Measurements from ENCODE around the gene ZIC1. TPM values are rescaled to one million over a fixed set of nuclear protein-coding genes. Genes with fewer than 3 reads are reported as not detected.

ZIC1 gene
- total and polyA plus RNA-seq, 2 of the 13 experiments (the other 11 are each of a cell fraction or from before 2014, with no cell fraction given): not detected

DNA sequence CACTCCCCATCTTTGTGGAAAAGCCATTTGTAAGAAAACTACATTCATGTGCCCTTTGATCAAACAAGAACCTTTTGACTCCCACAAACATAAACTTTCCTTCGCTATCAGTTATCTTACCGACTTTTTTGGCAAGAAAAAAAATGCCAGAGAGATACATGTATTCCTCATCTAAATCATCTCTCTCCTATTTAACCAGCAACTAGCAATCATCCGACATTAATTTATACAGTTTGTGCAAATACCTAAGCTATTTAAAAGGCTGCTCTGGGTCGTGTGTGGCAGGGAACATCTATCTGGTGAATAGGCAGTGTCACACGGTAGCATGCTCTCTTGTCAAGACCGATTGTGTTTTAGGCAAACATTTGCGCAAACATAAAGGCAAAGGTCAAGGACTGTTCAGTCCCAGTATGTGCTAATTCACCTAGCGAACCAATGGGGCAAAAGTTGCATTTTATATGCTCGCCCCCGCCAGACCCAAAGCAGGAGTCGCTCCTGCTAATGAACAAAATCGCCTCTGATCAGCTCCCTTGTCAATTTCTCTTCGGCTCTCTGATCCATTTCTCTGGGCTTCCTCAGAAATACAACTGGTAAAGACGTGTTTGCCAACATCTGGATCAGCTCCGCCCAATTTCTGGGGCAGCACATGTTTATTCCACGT is 40.5 kb upstream of the ZIC1 start (continued):
- peak; percentile 88 for TF ChIP-seq ZNF646 (CRISPR knock-in tag; IDR thresholded peaks at IDR 0.05)
- TF ChIP-seq ZNF672 (CRISPR knock-in tag; IDR thresholded peaks at IDR 0.05): no peak
- no peak for TF ChIP-seq ZFP36L2 (CRISPR knock-in tag; IDR thresholded peaks at IDR 0.05)
- TF ChIP-seq ZNF788 (CRISPR knock-in tag; IDR thresholded peaks at IDR 0.05; ENCODE audit: borderline replicate concordance): peak; percentile 32; the same call in 1 of the 2 replicates
- TF ChIP-seq ZNF225 (CRISPR knock-in tag; IDR thresholded peaks at IDR 0.05): no peak
- no peak for TF ChIP-seq SP140L (CRISPR knock-in tag; IDR thresholded peaks at IDR 0.05; ENCODE audit: borderline replicate concordance)
- peak; percentile 62; the same call in 1 of the 2 replicates for TF ChIP-seq IRF2 (CRISPR knock-in tag; IDR thresholded peaks at IDR 0.05)
- no peak for TF ChIP-seq MTF2 (CRISPR knock-in tag; IDR thresholded peaks at IDR 0.05; ENCODE audit: borderline replicate concordance)
- TF ChIP-seq ASH2L (IDR thresholded peaks at IDR 0.05; ENCODE audit: insufficient read length, low read depth, low read length): peak; percentile 31
- TF ChIP-seq, protein P1, sequence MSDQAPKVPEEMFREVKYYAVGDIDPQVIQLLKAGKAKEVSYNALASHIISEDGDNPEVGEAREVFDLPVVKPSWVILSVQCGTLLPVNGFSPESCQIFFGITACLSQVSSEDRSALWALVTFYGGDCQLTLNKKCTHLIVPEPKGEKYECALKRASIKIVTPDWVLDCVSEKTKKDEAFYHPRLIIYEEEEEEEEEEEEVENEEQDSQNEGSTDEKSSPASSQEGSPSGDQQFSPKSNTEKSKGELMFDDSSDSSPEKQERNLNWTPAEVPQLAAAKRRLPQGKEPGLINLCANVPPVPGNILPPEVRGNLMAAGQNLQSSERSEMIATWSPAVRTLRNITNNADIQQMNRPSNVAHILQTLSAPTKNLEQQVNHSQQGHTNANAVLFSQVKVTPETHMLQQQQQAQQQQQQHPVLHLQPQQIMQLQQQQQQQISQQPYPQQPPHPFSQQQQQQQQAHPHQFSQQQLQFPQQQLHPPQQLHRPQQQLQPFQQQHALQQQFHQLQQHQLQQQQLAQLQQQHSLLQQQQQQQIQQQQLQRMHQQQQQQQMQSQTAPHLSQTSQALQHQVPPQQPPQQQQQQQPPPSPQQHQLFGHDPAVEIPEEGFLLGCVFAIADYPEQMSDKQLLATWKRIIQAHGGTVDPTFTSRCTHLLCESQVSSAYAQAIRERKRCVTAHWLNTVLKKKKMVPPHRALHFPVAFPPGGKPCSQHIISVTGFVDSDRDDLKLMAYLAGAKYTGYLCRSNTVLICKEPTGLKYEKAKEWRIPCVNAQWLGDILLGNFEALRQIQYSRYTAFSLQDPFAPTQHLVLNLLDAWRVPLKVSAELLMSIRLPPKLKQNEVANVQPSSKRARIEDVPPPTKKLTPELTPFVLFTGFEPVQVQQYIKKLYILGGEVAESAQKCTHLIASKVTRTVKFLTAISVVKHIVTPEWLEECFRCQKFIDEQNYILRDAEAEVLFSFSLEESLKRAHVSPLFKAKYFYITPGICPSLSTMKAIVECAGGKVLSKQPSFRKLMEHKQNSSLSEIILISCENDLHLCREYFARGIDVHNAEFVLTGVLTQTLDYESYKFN (CRISPR knock-in tag; conservative IDR thresholded peaks at IDR 0.05): peak; percentile 54; the same call in 1 of the 2 replicates
- TF ChIP-seq ZNF75D (CRISPR knock-in tag; IDR thresholded peaks at IDR 0.05; ENCODE audit: borderline replicate concordance): no peak
- TF ChIP-seq ZNF235 (CRISPR knock-in tag; IDR thresholded peaks at IDR 0.05; ENCODE audit: borderline replicate concordance): no peak
- peak; percentile 60 for TF ChIP-seq MIXL1 (CRISPR knock-in tag; IDR thresholded peaks at IDR 0.05)
- no peak for TF ChIP-seq ZNF512B (CRISPR knock-in tag; IDR thresholded peaks at IDR 0.05; ENCODE audit: borderline replicate concordance)
- TF ChIP-seq HHEX (CRISPR knock-in tag; IDR thresholded peaks at IDR 0.05): peak; percentile 82; the same call in 1 of the 2 replicates
- TF ChIP-seq KLF15 (CRISPR knock-in tag; IDR thresholded peaks at IDR 0.05; ENCODE audit: borderline replicate concordance): no peak
- TF ChIP-seq PPARG (CRISPR knock-in tag; conservative IDR thresholded peaks at IDR 0.05): peak; percentile 73
